ENCODE measurements around the gene SPRED2. TPM values are rescaled to one million over a fixed set of nuclear protein-coding genes. Genes with fewer than 3 reads are reported as not detected.

SPRED2 gene
- total RNA-seq, 1 experiment from 2014 or later, result 6.1 TPM

DNA sequence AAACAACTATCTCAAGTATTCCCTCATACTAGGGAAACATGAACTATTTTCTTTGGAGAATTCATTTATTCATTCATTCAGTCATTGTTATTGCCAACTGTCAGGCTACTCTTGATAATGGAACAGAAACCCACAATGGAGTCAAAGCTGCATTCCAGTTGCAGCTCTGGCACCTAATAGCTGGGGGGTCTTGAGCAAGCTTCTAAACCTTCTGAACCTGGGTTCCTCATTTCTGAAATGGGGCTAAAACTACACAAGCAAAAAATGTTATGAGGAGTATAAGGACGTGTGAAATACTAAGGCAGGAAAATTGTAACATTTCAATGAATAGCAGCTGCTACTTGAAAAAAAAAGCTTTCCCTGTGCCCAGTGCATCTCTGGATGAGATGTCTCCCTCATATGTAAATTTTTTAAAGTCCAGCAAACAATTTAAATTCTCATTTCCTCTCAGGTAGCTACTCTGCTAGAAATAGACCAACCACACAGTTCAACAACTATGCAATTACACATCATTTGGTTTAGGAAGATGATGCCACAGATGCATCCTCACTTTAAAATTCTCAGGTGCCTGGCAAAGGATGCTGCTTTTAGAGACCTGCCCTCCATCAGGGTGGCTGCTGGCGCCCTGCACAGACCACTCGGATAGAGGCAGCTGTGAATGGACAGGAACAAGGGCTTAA, 38.5 kb downstream of the SPRED2 start:
- Histone ChIP-seq H3K4me1 (replicated peaks) (peaks cover 12% of the 10 kb centered on the region), H3K9me3 (replicated peaks) (no peaks in the 10 kb centered on the region), H3K27me3 (replicated peaks) (no peaks in the 10 kb centered on the region), H3K4me3 (no peak overlapping the region), H3K27ac (no peak overlapping the region), H3K36me3 (peaks cover 4% of the 10 kb centered on the region; the same call in 1 of the 2 replicates)
- DNase-seq (ENCODE audit: low read depth in 1 of 2, low spot score in 2 of 2), result no peak

DNA sequence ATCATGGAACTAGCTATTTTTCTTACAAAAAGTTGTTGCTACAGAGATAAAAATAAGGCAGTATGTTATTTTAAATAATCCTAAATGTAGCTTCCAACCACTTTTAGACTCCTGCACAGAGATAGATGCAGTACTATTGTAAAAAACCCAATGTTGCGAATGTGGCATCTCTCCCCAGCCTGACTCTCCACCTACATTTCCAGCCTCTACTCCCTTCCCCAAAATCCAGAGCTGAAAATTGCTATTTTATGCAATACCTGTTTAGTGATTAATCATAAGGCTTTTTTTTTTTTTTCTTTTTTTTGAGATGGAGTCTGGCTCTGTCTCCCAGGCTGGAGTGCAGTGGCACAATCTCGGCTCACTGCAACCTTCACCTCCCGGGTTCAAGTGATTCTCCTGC, 39.4 kb downstream of the SPRED2 start:
- H3K27me3 ChIP-seq (replicated peaks), result no peaks in the 10 kb centered on the region
- no peaks in the 10 kb centered on the region; the same call in 1 of the 2 replicates for H3K36me3 ChIP-seq
- no peak for DNase-seq (ENCODE audit: low read depth in 1 of 2, low spot score in 2 of 2)
- H3K27ac ChIP-seq, result no peak overlapping the region
- H3K9me3 ChIP-seq (replicated peaks), result no peaks in the 10 kb centered on the region
- H3K4me1 ChIP-seq (replicated peaks), result peaks cover 12% of the 10 kb centered on the region
- H3K4me3 ChIP-seq, result no peak overlapping the region

DNA sequence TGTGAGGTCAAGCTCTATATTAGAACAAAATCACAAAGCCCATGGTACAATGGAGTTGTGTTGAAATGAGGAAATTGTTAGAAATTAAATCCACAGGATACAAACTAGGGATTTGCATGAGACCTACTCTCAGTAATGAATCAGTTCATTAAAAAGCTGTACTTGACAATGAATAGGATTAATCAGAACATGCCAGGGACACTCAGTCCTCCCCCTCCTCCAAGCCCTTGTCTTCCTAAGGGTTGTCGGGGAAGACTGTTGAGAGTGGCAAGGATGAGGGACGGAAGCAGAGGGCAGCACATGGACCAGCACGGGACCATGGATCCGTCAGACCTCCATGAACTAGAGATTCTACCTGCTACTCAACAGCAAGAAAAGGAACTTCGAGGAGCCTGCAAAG, 39.8 kb downstream of the SPRED2 start:
- no peak for DNase-seq (ENCODE audit: low read depth in 1 of 2, low spot score in 2 of 2)
- no peaks in the 10 kb centered on the region for H3K9me3 ChIP-seq (replicated peaks)
- no peaks in the 10 kb centered on the region; the same call in 1 of the 2 replicates for H3K36me3 ChIP-seq
- H3K4me1 ChIP-seq (replicated peaks), result peaks cover 12% of the 10 kb centered on the region
- no peaks in the 10 kb centered on the region for H3K27me3 ChIP-seq (replicated peaks)
- no peak overlapping the region for H3K27ac ChIP-seq
- no peak overlapping the region for H3K4me3 ChIP-seq

DNA sequence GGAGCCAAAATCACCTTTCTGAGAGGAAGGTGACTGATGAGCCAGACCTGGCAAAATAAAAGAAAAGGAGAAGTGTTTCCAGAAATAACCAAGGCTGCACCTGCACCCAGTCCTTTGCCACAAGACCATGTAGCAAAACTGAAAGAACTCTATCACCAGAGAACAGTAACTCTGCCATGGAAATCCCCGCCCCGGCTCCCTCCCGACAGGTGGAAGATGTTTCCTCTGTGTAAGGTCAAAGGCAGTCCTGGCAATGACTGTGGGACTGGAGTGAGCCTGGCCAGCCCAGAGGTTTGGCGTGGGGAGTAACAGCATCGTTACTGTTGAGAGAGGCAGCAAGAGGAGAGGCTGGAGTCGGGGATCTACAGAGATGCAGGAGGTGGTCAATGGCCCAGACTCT, 42.3 kb downstream of the SPRED2 start:
- no peak overlapping the region for H3K4me3 ChIP-seq
- DNase-seq (ENCODE audit: low read depth in 1 of 2, low spot score in 2 of 2), result no peak
- H3K27me3 ChIP-seq (replicated peaks), result no peaks in the 10 kb centered on the region
- no peaks in the 10 kb centered on the region for H3K9me3 ChIP-seq (replicated peaks)
- H3K27ac ChIP-seq, result no peak overlapping the region
- H3K4me1 ChIP-seq (replicated peaks), result peaks cover 4% of the 10 kb centered on the region
- no peaks in the 10 kb centered on the region; the same call in 1 of the 2 replicates for H3K36me3 ChIP-seq

DNA sequence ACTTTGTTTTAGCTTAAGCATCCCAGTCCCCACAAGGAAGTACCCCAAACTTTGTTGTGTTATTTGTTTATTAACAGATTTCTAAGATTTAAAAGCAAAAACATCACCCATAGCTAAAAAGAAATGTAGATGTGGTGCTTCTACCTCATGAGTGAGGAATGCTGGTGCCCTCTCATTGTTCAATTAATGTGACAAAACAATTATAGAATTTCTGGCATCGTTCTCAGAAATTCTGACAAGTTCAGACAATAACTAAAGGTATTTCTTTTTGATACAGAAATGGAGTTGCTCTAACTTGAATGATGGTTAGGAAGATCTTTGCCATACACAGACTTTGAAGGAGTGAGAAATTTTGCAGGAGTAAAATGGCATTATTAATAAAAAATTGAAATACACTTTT, 42.9 kb downstream of the SPRED2 start:
- no peaks in the 10 kb centered on the region for H3K9me3 ChIP-seq (replicated peaks)
- no peak overlapping the region for H3K27ac ChIP-seq
- no peak overlapping the region for H3K4me3 ChIP-seq
- no peaks in the 10 kb centered on the region for H3K36me3 ChIP-seq
- peaks cover 4% of the 10 kb centered on the region for H3K4me1 ChIP-seq (replicated peaks)
- DNase-seq (ENCODE audit: low read depth in 1 of 2, low spot score in 2 of 2), result no peak
- no peaks in the 10 kb centered on the region for H3K27me3 ChIP-seq (replicated peaks)

DNA sequence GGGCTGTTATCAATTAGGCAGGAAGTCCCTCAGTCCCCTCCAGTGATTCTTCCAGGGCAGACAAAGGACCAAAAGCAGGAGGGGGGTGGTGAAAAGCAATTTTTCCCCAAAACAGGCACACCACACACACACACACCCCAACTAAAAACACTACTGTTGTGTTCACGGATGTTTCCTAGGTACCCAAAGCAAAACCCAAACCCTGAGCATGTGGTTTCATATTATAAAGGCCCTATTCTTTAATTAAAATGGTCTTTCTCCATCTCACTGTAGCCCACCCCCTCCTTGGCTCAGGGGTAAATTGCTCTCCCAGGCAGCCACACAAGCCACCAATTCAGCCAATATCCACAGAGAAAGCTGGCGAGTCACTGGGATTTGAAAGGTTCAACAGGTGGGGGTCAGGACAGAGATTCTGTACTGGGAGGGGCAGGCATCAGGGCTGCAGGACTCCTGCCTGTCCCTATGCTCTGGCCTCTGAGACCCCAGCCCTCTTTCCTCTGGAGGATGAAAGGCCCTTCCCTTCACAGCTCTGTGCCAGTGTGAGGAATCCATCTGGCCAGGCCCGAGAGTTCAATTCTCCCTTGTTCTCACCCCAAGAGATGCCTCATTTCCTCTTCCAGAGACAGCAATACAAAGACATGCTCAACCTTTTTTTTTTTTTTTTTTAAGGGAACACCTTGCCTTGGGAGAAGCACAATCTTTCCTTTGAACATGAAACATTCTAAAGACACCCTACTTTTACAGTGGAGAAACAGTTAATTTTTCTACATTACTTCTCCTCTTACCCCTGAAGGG, 43.6 kb downstream of the SPRED2 start:
- H3K9me3 ChIP-seq (replicated peaks), result no peaks in the 10 kb centered on the region
- H3K27me3 ChIP-seq (replicated peaks), result no peaks in the 10 kb centered on the region
- H3K27ac ChIP-seq, result no peak overlapping the region
- DNase-seq (ENCODE audit: low read depth in 1 of 2, low spot score in 2 of 2), result no peak
- H3K4me3 ChIP-seq, result no peak overlapping the region
- no peaks in the 10 kb centered on the region for H3K36me3 ChIP-seq
- peaks cover 8% of the 10 kb centered on the region for H3K4me1 ChIP-seq (replicated peaks)

DNA sequence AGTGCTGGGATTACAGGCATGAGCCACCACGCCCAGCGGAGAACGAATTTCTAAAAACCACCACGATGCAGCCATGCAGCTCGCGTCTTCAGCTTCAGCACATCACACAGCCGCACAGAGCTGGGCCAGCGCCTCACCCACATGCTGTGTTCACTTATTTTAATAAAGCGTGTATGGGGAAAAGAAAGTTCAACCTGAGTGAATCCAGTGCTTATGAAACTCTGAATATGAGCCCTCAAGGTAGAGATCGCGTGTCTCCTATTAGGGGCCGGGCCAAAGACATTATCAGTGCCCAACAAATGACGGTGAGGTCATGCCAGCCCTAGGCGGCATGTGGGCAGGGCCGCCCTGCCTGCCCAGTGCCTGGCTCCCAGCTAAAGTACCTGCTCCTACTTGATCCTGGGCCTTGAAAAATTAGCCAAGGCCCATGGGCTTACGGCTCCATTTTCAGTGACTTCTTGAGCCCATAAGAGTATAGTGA, 44.3 kb downstream of the SPRED2 start:
- no peaks in the 10 kb centered on the region for H3K9me3 ChIP-seq (replicated peaks)
- H3K4me3 ChIP-seq, result no peak overlapping the region
- peaks cover 15% of the 10 kb centered on the region for H3K4me1 ChIP-seq (replicated peaks)
- no peak overlapping the region for H3K27ac ChIP-seq
- H3K27me3 ChIP-seq (replicated peaks), result no peaks in the 10 kb centered on the region
- DNase-seq (ENCODE audit: low read depth in 1 of 2, low spot score in 2 of 2), result no peak
- H3K36me3 ChIP-seq, result no peaks in the 10 kb centered on the region

DNA sequence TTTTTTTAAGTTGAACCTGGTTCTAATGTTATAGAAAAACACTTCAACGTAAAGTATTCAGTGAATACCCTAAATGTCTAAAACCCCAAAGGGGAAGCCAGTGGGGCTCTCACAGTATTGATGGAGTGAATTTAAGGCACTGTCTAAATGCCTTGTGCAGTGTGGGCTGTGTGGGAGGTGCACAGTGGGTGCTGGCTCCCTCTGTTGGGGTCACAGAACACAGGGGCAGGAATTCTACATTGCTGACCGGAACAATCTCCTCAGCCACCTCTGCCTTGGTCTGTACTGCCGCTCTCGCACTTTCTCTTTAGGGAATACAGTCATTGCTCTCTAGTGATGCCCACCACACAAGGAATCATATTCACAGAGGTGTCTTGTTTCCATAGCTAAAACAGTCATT, 45.4 kb downstream of the SPRED2 start:
- H3K27me3 ChIP-seq (replicated peaks), result no peaks in the 10 kb centered on the region
- H3K4me1 ChIP-seq (replicated peaks), result peaks cover 26% of the 10 kb centered on the region
- no peak overlapping the region for H3K27ac ChIP-seq
- H3K9me3 ChIP-seq (replicated peaks), result no peaks in the 10 kb centered on the region
- H3K4me3 ChIP-seq, result no peak overlapping the region
- DNase-seq (ENCODE audit: low read depth in 1 of 2, low spot score in 2 of 2), result no peak
- H3K36me3 ChIP-seq, result no peaks in the 10 kb centered on the region

DNA sequence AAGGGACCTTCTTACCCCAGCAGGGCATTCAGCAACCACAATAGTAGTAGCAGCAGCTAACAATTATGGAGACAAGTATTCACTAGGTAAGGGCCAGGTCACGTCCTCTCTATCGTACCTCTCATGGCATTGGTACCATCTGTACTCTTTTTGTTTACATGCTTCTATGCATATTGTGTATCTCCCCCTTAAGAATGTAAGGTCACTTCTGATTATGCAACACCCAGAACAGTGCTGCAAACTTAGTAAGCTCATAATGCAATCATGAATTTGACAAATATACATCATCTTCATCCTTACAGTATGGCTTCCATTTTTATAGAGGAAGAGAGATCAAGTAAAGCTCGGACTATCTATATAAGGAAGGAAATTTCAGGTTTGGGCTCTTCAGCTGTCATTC, 46.1 kb downstream of the SPRED2 start:
- H3K4me3 ChIP-seq, result no peak overlapping the region
- H3K9me3 ChIP-seq (replicated peaks), result no peaks in the 10 kb centered on the region
- H3K27me3 ChIP-seq (replicated peaks), result no peaks in the 10 kb centered on the region
- no peak overlapping the region for H3K27ac ChIP-seq
- no peak for DNase-seq (ENCODE audit: low read depth in 1 of 2, low spot score in 2 of 2)
- H3K4me1 ChIP-seq (replicated peaks), result peaks cover 29% of the 10 kb centered on the region
- no peaks in the 10 kb centered on the region for H3K36me3 ChIP-seq

DNA sequence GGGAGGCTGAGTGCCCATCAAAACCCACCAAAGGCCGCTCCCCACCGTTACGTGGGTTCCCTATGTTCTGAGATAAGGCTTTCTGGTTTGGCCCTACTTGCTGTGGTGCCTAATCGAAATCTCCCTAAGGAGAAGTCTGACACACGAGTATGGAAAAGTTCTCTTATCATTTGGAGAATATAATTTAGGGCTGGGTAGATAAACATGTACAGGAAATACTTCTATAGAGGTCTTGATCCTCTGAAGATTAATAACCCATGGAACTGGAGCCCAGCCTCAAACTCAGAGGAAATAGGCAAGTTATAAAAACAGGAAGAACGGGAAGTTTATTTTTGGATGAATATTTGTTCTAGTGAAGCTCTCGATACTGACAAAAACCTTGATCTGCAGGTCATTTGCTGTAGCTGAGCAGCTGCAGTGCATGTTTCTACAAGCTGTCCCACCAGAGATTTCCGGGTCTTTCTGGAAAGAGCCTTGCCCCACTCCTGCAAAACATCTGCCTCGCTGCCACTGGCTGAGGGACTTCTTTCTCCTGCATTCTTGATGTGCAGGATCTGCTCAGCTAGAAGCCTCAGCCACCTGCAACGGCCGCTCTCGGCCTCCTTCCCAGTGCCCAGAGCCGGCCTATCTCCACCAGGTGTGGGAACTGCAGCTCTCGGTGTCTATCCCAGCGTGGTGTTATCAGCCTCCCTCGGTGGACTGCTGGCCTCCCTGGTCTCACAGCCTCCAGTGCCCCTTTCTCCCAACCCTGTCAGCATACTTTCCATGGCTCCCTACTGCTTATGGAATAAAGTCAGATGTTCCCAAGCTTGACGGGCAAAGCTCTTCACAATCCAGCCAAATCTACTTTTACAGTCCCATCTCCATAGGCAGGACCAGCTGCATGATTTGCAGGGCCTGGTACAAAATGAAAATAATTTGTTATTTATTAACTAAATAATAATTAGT, 48.6 kb downstream of the SPRED2 start:
- peaks cover 38% of the 10 kb centered on the region for H3K4me1 ChIP-seq (replicated peaks)
- H3K36me3 ChIP-seq, result peaks cover 2% of the 10 kb centered on the region; the same call in 1 of the 2 replicates
- no peaks in the 10 kb centered on the region for H3K27me3 ChIP-seq (replicated peaks)
- DNase-seq (ENCODE audit: low read depth in 1 of 2, low spot score in 2 of 2), result no peak
- H3K4me3 ChIP-seq, result no peak overlapping the region
- H3K27ac ChIP-seq, result 0 out of 2 replicates have a peak overlapping the region, but pooled peaks have one; percentile 12
- no peaks in the 10 kb centered on the region for H3K9me3 ChIP-seq (replicated peaks)

DNA sequence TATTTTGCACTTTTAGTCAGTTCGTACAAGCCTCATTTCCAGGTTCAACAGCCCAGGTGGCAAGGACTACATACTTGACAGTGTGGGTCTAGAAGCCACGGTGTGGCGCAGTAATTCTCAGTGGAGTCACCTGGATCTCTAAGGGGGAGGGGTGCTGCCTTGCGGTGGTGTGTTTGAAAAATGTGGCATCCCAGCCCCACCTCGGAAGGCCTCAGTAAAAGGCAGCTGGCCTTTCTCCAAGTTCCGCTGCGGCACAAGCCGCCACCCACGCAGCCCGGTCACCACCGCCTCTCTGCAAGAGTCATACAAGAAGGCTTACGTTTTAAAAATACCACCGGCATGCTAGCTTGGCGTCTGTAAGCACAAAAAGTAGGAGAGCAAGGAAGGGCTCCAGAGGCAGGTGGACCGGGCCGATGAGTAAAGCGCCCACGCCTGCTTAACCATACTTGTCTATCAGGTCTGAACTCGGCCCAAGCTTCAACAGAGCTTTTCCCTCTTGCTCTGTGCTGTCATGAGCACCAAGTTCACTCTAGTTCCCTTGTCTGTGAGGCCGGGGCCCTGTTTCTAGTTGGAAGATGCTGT, 49.5 kb downstream of the SPRED2 start:
- Histone ChIP-seq H3K27me3 (replicated peaks) (no peaks in the 10 kb centered on the region), H3K4me3 (no peak overlapping the region), H3K4me1 (replicated peaks) (peaks cover 45% of the 10 kb centered on the region), H3K9me3 (replicated peaks) (no peaks in the 10 kb centered on the region), H3K27ac (0 out of 2 replicates have a peak overlapping the region, but pooled peaks have one; percentile 12), H3K36me3 (peaks cover 2% of the 10 kb centered on the region; the same call in 1 of the 2 replicates)
- DNase-seq (ENCODE audit: low read depth in 1 of 2, low spot score in 2 of 2), result peak; percentile 95 to 96

DNA sequence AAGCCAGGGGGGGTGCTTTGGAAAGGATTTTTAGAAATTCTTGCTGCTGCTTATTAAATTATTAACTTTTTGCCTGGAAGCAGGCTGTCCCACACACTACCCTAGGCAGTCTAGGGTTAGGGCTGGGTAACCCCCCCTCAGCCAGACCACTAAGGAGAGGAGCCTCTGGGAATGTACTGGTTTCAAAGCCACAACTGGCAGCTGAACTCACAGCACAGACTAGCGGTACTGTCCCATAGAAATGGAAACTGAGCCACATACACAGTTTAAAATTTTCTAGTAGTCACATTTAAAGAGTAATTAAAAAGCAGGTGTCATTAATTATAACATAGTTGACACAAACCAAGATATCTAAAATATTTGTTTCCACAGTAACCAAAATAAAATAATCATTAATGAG, 50.1 kb downstream of the SPRED2 start:
- peaks cover 51% of the 10 kb centered on the region for H3K4me1 ChIP-seq (replicated peaks)
- no peak for DNase-seq (ENCODE audit: low read depth in 1 of 2, low spot score in 2 of 2)

DNA sequence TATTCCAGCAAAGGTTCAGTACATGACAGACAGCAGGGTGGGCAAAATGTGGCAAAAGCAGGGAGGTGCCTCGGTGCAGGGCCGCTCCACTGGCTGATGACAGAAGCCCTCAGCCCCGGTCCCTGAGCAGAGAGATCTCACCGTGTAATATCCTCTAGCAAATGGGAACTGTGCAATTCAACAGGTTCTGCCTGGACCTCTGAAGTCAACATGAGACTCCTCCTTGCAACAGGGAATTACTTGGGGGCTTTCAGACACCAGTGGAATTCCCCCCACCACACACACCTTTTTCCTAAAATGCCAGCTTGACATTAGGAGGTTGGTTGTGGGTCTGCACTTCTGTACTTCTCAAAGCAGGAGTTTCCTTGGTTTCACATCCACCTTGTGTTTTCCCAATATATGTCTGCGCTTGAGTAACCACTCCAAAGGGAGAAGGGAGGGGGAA, 50.8 kb downstream of the SPRED2 start:
- no peak for DNase-seq (ENCODE audit: low read depth in 1 of 2, low spot score in 2 of 2)
- Histone ChIP-seq H3K36me3 (peaks cover 2% of the 10 kb centered on the region; the same call in 1 of the 2 replicates), H3K27ac (no peak overlapping the region), H3K9me3 (replicated peaks) (no peaks in the 10 kb centered on the region), H3K27me3 (replicated peaks) (no peaks in the 10 kb centered on the region), H3K4me1 (replicated peaks) (peaks cover 56% of the 10 kb centered on the region), H3K4me3 (no peak overlapping the region)

More for the DNA sequence above, 50.1 kb downstream of the SPRED2 start:
- Histone ChIP-seq H3K4me3 (no peak overlapping the region), H3K27ac (no peak overlapping the region), H3K36me3 (peaks cover 2% of the 10 kb centered on the region; the same call in 1 of the 2 replicates), H3K9me3 (replicated peaks) (no peaks in the 10 kb centered on the region), H3K27me3 (replicated peaks) (no peaks in the 10 kb centered on the region)
